NOMO-1 treated with dmso at 0.1 percent for 144 hours (cell line): ENCODE results near the gene TENM3.

Experiments used
- DNase-seq: peaks from one replicate; lab custom pipeline; 2025; ENCODE audit not compliant: unreplicated experiment; lab: John Stamatoyannopoulos, UW

TENM3 gene

DNA sequence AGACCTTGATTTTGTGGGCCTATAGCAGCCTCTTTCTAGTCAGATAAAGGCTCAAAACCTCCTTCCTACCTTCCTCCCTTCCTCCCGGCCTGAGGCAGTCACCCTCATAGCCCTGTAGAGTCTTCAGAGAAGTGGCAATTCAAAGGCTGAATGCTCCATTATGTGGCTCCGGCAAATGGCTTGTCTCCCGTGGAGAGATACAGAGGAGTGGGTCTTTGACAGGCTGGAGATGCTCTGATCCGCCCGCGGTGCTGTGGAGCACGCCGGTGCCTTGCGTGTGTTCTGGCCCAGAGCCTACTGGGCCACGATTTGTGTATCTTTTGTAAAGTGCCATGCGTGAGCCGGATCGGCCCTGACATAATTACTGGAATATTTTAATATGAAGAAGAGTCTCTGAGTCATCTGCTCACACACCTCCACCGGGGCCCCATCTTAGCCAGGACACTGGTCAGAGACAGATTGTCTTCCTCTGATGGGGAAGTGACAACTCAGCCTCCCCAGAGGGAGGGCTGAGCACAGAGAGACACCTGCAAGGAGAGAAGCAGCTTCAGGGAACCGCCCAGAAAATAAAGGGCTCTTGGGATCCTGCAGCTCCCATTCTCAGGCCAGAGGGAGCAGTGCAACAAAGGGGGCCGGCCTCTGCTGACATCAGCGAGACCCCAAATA is 585.3 kb downstream of the TENM3 start:
- DNase-seq, result no peak

DNA sequence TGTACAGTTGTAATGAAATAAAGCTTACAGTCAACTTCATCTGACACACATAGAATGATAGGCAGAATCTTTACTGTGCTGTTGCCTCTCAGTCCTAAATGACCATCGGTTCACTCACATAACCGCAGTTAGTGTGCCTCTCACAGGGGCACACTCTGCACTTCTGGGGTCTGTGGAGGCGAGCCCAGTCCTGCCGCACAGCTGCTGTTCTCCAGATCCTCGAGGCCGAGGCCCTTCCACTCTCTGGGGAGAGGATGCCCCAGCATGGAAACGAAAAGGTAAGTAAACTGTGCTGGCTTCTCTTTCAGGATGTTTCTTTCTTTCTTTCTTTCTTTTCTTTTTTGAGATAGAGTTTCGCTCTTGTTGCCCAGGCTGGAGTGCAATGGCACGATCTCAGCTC is 586.0 kb downstream of the TENM3 start:
- DNase-seq, result no peak

DNA sequence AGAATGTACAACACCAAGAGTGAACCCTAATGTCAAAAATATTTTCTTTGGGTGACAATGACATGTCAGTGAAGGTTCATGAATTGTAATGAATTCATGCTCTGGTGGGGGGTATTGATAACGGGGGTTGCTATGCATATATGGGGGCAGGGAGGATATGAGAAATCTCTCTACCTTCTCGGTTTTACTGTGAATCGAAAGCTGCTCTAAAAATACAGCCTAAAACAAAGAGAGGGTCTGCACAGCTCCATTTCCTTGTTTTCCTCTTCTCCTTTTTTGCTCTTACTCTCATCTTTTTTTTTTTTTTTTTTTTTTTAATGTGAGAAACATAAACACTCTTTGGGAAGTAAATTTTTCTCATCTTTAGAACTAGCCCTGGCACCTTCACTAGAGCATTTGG is 588.2 kb downstream of the TENM3 start:
- DNase-seq, result no peak

DNA sequence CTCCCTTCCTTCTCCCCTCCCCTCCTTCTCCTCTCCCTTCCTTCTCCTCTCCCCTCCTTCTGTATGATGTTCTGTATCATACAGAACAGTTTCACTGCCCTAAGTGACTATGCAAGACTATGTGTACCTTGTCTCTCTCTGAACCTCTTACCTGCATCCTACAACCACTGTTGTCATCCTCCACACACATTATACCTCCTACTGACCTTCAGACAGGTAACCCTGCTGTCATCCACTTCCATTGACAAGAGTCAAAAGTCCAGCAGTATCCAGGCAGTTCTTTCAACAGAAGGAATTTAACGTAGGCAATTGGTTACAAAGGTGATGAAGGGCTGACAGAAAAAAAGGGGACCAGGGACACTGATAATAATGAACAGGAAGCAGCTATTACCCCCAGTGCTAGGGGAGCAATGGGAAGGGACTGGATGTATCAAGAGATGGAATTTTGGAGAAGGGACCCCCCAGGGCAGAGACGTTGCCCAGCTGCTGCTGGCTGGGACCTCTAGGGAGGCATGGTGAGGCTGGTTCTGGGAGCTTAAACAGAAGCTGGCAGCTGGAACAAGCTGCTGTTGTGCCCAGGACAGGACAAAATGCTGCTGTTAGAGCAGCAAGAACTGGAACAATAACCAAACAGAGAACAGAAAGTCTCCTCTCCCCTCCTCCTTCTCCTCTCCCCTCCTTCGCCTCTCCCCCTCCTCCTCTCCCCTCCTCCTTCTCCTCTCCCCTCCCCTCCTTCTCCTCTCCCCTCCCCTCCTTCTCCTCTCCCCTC is 589.3 kb downstream of the TENM3 start:
- DNase-seq, result no peak

DNA sequence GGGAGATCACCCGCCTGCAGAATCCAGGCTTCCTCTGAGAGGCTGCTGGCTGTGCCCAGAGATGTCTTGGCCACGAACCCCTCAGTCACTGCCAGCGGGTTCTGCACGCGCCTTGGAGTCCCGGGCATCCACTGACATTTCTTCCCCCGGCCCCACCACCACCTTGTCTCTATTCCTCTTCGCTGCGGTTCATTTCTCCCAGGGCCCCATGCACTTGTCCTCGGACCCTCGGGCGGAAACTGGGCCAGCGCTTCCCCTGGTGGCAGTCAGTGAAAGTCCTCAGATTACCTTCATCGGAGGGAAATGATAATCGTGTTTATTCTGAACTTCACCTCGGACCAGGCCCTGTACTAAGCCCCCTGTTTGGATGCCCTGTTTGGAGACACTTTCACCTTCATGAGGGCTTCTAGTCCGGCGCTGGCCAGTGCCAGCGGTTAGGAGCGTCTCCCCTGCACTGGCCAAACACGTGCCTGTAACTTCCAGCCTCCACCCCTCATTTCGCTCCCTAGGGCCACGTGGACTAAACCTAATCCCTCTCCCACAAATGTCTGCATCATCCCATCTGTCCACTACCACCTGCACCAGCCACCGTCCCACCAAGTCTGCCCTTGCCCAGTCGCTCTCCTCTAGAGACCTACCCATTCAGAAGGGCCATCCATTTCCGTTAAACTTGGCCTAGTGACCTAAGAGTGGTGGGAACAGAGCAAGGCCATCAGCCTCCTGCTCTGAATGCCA is 592.0 kb downstream of the TENM3 start:
- no peak for DNase-seq

- DNase-seq, result no peak
Measured at GRCh38 chr4:182837831-182838230, 594.6 kb downstream of the TENM3 start.

DNA sequence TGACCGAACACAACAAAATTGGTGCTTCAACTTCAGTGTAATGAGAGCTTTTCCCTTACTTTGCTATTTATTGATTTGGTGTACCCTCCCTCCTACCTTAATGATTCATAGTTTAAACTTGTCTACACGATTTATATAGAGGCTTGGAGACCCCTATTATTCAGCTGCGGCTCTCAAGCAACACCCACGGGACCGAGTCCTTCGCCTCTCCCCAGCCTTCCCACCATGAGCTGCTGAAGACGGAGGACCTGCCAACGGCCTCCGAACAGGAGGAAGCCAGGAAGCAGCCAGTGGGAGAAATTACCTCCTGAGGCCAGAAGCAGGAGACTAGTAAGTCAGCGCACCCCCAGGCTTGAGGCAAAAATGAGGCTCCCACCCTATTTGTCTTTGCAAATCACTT is 595.3 kb downstream of the TENM3 start:
- no peak for DNase-seq

GRCh38 chr4:182839256-182839655 is 596.1 kb downstream of the TENM3 start:
- DNase-seq, result no peak

DNA sequence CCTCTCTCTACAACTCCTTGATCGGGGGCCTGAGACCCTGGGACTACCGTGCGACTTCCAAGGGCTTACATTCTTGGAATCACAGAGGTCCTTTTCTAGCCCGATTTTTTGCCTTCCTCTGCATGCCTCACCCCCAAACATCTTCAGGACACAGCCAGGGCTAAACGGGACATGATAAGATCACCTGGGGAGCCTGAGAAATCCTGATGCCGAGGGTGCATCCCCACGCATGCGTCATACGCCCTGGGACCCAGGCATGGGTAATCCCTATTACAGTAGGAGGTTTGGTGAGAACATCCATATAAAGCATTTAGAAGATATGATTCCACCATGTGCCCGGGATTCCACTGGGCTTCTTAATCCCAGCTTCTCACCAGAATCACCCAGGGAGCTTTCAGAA is 596.9 kb downstream of the TENM3 start:
- DNase-seq, result no peak

DNA sequence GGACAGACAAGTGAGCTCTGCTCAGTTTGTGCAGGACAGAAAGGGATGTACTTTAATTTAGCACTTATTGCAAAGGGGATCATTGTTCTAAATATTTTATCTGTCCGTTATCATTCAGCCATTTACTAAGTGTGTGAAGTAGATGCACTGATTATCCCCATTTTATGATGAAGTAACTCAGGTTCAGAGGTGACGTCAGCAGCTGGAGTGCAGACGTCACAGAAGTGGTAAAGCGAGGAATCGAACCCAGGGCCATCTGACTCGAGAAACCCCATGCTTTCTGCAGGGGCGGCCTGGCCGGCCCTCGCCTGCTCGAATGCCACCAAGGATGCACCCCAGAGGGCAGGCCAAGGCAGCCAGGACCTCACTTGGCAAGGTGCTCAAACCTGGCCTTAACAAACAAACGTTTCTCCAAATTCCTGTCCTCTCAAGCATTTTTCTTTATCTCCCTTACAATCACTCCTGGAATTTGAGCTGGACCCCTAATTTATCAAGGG is 599.0 kb downstream of the TENM3 start:
- DNase-seq, result no peak

GRCh38 chr4:182842759-182843390 is 599.7 kb downstream of the TENM3 start:
- no peak for DNase-seq

GRCh38 chr4:182843808-182844325 is 600.7 kb downstream of the TENM3 start:
- DNase-seq, result no peak

DNA sequence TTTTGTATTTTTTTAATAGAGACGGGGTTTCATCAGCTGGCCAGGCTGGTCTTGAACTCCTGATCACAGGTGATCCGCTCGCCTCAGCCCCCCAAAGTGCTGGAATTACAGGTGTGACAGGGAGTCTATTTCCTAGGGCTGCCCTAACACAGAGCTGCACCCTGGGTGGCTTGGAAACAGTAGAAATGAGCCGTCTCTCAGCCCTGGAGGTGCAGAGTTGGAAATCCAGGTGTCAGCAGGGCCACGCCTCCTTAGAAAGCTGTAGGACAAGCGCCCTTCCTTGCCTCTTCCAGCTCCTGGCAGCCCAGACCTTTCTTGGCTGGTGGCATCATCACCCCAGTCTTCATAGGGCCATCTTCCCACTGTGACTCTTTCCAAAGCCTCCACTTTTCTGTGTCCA is 602.4 kb downstream of the TENM3 start:
- no peak for DNase-seq

- DNase-seq, result no peak
Measured at GRCh38 chr4:182846036-182846435, 602.8 kb downstream of the TENM3 start.

DNA sequence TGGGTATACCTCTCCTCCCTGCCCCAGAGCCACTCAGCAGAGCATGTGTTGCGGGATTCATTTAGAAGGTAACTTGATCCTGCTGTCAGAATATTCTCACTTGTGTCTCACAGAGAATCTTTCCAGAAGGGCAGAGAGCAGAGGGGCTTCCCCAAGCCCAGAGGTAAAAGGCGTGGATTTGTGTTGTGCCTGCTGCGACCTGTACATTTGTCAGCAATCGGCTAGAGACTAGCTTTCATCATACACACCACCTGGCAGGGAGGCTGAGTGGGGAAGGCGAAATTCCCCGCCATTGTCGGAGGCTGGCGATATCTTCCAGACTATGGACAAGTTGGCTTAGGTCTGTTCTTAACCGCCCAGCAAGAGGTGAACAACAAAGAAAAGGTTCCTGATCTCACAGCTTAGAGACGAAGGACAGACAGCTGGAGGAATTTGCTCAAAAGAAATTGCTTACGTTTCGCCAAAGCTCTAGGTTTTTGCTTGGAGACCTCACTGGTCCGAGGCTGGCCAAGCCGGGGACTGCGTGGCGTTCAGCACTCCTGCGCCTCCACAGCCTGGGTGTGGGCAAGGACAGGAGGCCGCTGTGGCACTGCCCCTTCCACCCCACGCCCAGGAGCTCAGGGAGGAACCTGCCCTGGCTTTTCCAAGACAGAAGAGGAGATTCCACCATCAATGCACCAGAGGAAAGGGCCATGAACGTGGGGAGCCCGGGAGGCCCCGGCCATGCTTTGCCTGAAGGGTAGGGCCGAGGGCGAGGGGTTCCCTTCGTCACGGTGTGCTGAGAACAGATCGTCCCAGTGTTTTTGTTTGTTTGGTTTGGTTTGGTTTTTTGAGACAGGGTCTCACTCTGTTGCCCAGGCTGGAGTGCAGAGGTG is 604.6 kb downstream of the TENM3 start:
- DNase-seq, result no peak

- DNase-seq, result no peak
Measured at GRCh38 chr4:182848685-182849084, 605.5 kb downstream of the TENM3 start.
